ENCODE measurements around the gene PSMD1.

Gene PSMD1

GRCh38 chr2:231056453-231057416 lies at the start of gene PSMD1:
TSS of gene PSMD1 (plus strand) at chr2:231056867. CDS start at chr2:231057026, 159 bp downstream.
- H3K4me3 ChIP-seq (ENCODE audit: low read length), result peak within 1 kb of the TSS; percentile 96
- peak; percentile 99 for TF ChIP-seq CTCF (conservative IDR thresholded peaks at IDR 0.05; ENCODE audit: low read length)
- peak; percentile 93 for DNase-seq (ENCODE audit: low read depth)

- DNase-seq (ENCODE audit: low read depth), result no peak
- no peak overlapping the region for H3K4me3 ChIP-seq (ENCODE audit: low read length)
- TF ChIP-seq CTCF (conservative IDR thresholded peaks at IDR 0.05; ENCODE audit: low read length), result no peak
These were observed 49.2 kb upstream of the PSMD1 start for GRCh38 chr2:231007286-231008098.

GRCh38 chr2:231008131-231008530 lies 48.5 kb upstream of the PSMD1 start:
- TF ChIP-seq CTCF (conservative IDR thresholded peaks at IDR 0.05; ENCODE audit: low read length), result no peak
- DNase-seq (ENCODE audit: low read depth), result no peak
- H3K4me3 ChIP-seq (ENCODE audit: low read length), result no peak overlapping the region

- DNase-seq (ENCODE audit: low read depth), result no peak
- no peak overlapping the region for H3K4me3 ChIP-seq (ENCODE audit: low read length)
- no peak for TF ChIP-seq CTCF (conservative IDR thresholded peaks at IDR 0.05; ENCODE audit: low read length)
These were observed 47.3 kb upstream of the PSMD1 start for GRCh38 chr2:231009236-231009919.

GRCh38 chr2:231010201-231010730 lies 46.4 kb upstream of the PSMD1 start:
- no peak for TF ChIP-seq CTCF (conservative IDR thresholded peaks at IDR 0.05; ENCODE audit: low read length)
- no peak for DNase-seq (ENCODE audit: low read depth)
- no peak overlapping the region for H3K4me3 ChIP-seq (ENCODE audit: low read length)

GRCh38 chr2:231011526-231011925 lies 45.1 kb upstream of the PSMD1 start:
- TF ChIP-seq CTCF (conservative IDR thresholded peaks at IDR 0.05; ENCODE audit: low read length), result no peak
- no peak overlapping the region for H3K4me3 ChIP-seq (ENCODE audit: low read length)
- no peak for DNase-seq (ENCODE audit: low read depth)

All from AG10803 (cell line).